Liver (tissue), 9 donors: ENCODE results near the gene TPST2. TPM values are rescaled to one million over a fixed set of nuclear protein-coding genes. Genes with fewer than 3 reads are reported as not detected.

Experiments used
- DNase-seq: peaks from one replicate; pipeline ENCODE4 v3.0.0-alpha.2; 2017; ENCODE audit warnings: low spot score
- H3K27ac ChIP-seq, 2 donors: one replicate each; pipeline ENCODE4 v1.7.0; 2013; ENCODE audit warnings: inconsistent platforms in 2 of 2, low read length in 2 of 2, control low read depth in 1 of 2, low read depth in 1 of 2, mild to moderate bottlenecking in 1 of 2
- H3K27me3 ChIP-seq, 4 donors: one replicate each; pipeline versions ENCODE4 v1.6.1 to v1.7.0; 2013; ENCODE audit warnings: low read length in 3 of 4, inconsistent platforms in 1 of 4, mild to moderate bottlenecking in 1 of 4, moderate library complexity in 1 of 4; ENCODE audit not compliant: control insufficient read depth in 4 of 4, insufficient read depth in 4 of 4
- H3K36me3 ChIP-seq, 4 donors: one replicate each; pipeline versions ENCODE4 v1.6.1 to v1.7.0; 2013; ENCODE audit warnings: low read length in 3 of 4, mild to moderate bottlenecking in 3 of 4, low read depth in 1 of 4, moderate library complexity in 1 of 4; ENCODE audit not compliant: control insufficient read depth in 4 of 4, insufficient read depth in 3 of 4
- H3K4me1 ChIP-seq, 4 donors: one replicate each; pipeline versions ENCODE4 v1.6.1 to v1.7.0; 2013; ENCODE audit warnings: low read length in 3 of 4, mild to moderate bottlenecking in 3 of 4, moderate library complexity in 1 of 4; ENCODE audit not compliant: control insufficient read depth in 4 of 4, insufficient read depth in 4 of 4
- H3K4me3 ChIP-seq, 3 donors: one replicate each; pipeline versions ENCODE4 v1.6.1 to v1.7.0; 2013; ENCODE audit warnings: low read length in 3 of 3, control low read depth in 1 of 3, low read depth in 1 of 3, mild to moderate bottlenecking in 1 of 3
- H3K9ac ChIP-seq, 2 donors: one replicate each; pipeline ENCODE4 v1.7.0; 2013; ENCODE audit warnings: low read length in 2 of 2, mild to moderate bottlenecking in 2 of 2, moderate library complexity in 2 of 2, control low read depth in 1 of 2, low read depth in 1 of 2
- H3K9me3 ChIP-seq, 4 donors: one replicate each; pipeline versions ENCODE4 v1.6.1 to v1.7.0; 2013; ENCODE audit warnings: low read length in 3 of 4; ENCODE audit not compliant: control insufficient read depth in 4 of 4
- EGR1 ChIP-seq, 2 donors: IDR thresholded peaks; 2 replicates each; pipeline ENCODE4 v1.6.1; 2016 to 2018; ENCODE audit warnings: antibody characterized with exemption in 2 of 2, low read depth in 2 of 2
- FOXA2 ChIP-seq: IDR thresholded peaks from 2 replicates; pipeline ENCODE4 v1.6.1; 2016; ENCODE audit warnings: antibody characterized with exemption
- HNF4A ChIP-seq, 2 donors: conservative IDR thresholded peaks; 2 replicates each; pipeline ENCODE4 v1.6.1; 2016; ENCODE audit warnings: antibody characterized with exemption in 2 of 2, mild to moderate bottlenecking in 2 of 2
- HNF4G ChIP-seq: IDR thresholded peaks from 2 replicates; pipeline ENCODE4 v1.6.1; 2016; ENCODE audit warnings: antibody characterized with exemption
- RAD21 ChIP-seq, 2 donors: IDR thresholded peaks; 2 replicates each; pipeline ENCODE4 v1.6.1; 2016; ENCODE audit warnings: antibody characterized with exemption in 2 of 2, mild to moderate bottlenecking in 2 of 2
- RXRA ChIP-seq, 2 donors: IDR thresholded peaks; 2 replicates each; pipeline ENCODE4 v1.6.1; 2017 to 2018; ENCODE audit warnings: antibody characterized with exemption in 2 of 2, mild to moderate bottlenecking in 1 of 2
- YY1 ChIP-seq: IDR thresholded peaks from 2 replicates; pipeline ENCODE4 v1.6.1; 2016; ENCODE audit warnings: antibody characterized with exemption, mild to moderate bottlenecking
- WGBS: extraction: QIAGEN DNeasy Blood & Tissue Kit; methylation state at CpG from one replicate; pipeline ENCODE4 v1.1.7; 2013; 5-methylcytosine and 5-hydroxymethylcytosine counted together
- polyA plus RNA-seq, 2 donors: library from polyadenylated mRNA; stranded (reverse) in 1 of 2; unstranded in 1 of 2; fragments of 200-250 nt in 1 of 2; fragments of >200 nt in 1 of 2; fragmentation: Nextera tagmentation in 1 of 2; extraction: Ambion mirVana in 1 of 2; gene quantifications; one replicate each; pipeline versions ENCODE4 v1.2.1 to v1.2.3, GENCODE V29; 2013 to 2015
- total RNA-seq, 2 donors: library from RNA; depleted of rRNA; stranded (reverse); fragments of >200 nt; gene quantifications; one replicate each; pipeline ENCODE4 v1.2.3, GENCODE V29; 2014
- TF ChIP-seq, protein P1 (sequence below): fragments of 150-350 bp; IDR thresholded peaks from 2 replicates; pipeline ENCODE4 v1.5.1; 2017; ENCODE audit warnings: improper control_type of control experiment, low read depth, low read length; ENCODE audit not compliant: missing input control
- TF ChIP-seq, protein P2 (sequence below): IDR thresholded peaks from 2 replicates; pipeline ENCODE4 v1.6.1; 2016; ENCODE audit warnings: antibody characterized with exemption, mild to moderate bottlenecking
- TF ChIP-seq, protein P3 (sequence below): IDR thresholded peaks from 2 replicates; pipeline ENCODE4 v1.6.1; 2016; ENCODE audit warnings: antibody characterized with exemption
- donor health status: healthy.
- donor health status: healthy.
- donor health status: healthy.
- donor health status: healthy.
- donor health status: healthy.

TPST2 gene
- total and polyA plus RNA-seq, 4 donors, result 33.3 to 109 (median 69.7) TPM

DNA sequence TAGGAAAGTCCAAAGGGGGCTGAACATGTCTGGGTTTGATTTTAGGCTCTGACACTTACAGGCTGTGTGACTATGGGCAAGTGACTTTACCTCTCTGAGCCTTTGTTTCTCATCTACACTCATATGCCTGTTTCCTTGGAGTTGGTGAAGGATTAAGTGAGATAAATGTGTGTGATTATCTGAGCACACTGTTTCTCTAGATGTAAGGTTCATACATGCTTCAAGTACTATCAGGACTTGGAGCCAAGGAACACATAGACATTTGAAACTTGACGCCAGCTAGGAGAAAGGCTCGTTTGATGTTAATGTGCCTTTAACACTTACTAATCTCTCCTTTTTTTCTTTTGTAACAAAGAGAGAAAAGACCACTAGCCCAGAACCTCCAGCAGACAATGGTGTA is 18.2 kb upstream of the TPST2 start:
- no peak for DNase-seq
- 50% methylated on average over 2 of the region's 2 CpGs for WGBS
- no peak overlapping the region for H3K27ac ChIP-seq
- no peaks in the 10 kb centered on the region for H3K4me1 ChIP-seq
- no peaks in the 10 kb centered on the region for H3K9me3 ChIP-seq
- TF ChIP-seq HNF4G (no peak), YY1 (no peak), RXRA (IDR thresholded peaks at IDR 0.05) (no peak)
- TF ChIP-seq, protein P1, sequence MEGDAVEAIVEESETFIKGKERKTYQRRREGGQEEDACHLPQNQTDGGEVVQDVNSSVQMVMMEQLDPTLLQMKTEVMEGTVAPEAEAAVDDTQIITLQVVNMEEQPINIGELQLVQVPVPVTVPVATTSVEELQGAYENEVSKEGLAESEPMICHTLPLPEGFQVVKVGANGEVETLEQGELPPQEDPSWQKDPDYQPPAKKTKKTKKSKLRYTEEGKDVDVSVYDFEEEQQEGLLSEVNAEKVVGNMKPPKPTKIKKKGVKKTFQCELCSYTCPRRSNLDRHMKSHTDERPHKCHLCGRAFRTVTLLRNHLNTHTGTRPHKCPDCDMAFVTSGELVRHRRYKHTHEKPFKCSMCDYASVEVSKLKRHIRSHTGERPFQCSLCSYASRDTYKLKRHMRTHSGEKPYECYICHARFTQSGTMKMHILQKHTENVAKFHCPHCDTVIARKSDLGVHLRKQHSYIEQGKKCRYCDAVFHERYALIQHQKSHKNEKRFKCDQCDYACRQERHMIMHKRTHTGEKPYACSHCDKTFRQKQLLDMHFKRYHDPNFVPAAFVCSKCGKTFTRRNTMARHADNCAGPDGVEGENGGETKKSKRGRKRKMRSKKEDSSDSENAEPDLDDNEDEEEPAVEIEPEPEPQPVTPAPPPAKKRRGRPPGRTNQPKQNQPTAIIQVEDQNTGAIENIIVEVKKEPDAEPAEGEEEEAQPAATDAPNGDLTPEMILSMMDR, result no peak
- TF ChIP-seq, protein P2, sequence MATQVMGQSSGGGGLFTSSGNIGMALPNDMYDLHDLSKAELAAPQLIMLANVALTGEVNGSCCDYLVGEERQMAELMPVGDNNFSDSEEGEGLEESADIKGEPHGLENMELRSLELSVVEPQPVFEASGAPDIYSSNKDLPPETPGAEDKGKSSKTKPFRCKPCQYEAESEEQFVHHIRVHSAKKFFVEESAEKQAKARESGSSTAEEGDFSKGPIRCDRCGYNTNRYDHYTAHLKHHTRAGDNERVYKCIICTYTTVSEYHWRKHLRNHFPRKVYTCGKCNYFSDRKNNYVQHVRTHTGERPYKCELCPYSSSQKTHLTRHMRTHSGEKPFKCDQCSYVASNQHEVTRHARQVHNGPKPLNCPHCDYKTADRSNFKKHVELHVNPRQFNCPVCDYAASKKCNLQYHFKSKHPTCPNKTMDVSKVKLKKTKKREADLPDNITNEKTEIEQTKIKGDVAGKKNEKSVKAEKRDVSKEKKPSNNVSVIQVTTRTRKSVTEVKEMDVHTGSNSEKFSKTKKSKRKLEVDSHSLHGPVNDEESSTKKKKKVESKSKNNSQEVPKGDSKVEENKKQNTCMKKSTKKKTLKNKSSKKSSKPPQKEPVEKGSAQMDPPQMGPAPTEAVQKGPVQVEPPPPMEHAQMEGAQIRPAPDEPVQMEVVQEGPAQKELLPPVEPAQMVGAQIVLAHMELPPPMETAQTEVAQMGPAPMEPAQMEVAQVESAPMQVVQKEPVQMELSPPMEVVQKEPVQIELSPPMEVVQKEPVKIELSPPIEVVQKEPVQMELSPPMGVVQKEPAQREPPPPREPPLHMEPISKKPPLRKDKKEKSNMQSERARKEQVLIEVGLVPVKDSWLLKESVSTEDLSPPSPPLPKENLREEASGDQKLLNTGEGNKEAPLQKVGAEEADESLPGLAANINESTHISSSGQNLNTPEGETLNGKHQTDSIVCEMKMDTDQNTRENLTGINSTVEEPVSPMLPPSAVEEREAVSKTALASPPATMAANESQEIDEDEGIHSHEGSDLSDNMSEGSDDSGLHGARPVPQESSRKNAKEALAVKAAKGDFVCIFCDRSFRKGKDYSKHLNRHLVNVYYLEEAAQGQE, result no peak
- TF ChIP-seq, protein P3, sequence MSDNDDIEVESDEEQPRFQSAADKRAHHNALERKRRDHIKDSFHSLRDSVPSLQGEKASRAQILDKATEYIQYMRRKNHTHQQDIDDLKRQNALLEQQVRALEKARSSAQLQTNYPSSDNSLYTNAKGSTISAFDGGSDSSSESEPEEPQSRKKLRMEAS, result no peak
- no peaks in the 10 kb centered on the region for H3K36me3 ChIP-seq
- no peak overlapping the region for H3K9ac ChIP-seq
- H3K4me3 ChIP-seq, result no peak overlapping the region
- no peaks in the 10 kb centered on the region for H3K27me3 ChIP-seq

DNA sequence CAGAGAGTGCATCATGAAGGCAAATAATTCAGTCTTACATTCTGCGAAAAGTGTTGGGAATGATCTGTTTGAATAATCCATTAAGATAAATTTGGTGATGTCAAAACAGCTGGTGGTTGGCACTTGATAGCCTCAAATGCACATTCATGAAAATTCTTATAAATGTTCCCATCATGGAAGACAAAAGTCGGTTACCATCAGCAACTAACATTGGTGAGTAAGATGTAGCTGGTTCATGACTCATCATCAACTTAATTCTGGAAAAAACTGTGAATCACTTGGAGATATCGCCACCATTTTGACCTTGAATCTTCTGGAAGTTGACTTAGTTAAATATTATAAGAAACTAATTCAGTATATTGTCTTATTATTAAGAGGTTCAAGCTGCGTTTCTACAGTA is 16.7 kb upstream of the TPST2 start:
- Histone ChIP-seq H3K27ac (no peak overlapping the region), H3K36me3 (no peaks in the 10 kb centered on the region), H3K9me3 (no peaks in the 10 kb centered on the region), H3K27me3 (no peaks in the 10 kb centered on the region), H3K9ac (no peak overlapping the region), H3K4me1 (no peaks in the 10 kb centered on the region), H3K4me3 (no peak overlapping the region)
- WGBS, result 93% methylated on average over 4 of the region's 4 CpGs
- DNase-seq, result no peak
- TF ChIP-seq YY1 (no peak), FOXA2 (no peak), RAD21 (IDR thresholded peaks at IDR 0.05) (no peak), EGR1 (IDR thresholded peaks at IDR 0.05; ENCODE audit: low read depth in 2 of 2) (no peak), HNF4A (conservative IDR thresholded peaks at IDR 0.05) (no peak)
- TF ChIP-seq, protein P3, result no peak
- TF ChIP-seq, protein P2, result no peak
